ENCODE measurements around the gene TASP1. TPM values are rescaled to one million over a fixed set of nuclear protein-coding genes. Genes with fewer than 3 reads are reported as not detected.

TASP1 gene
- total RNA-seq, 3 donors from 2014 or later (not counting 1 experiment from before 2014, with no cell fraction given) = 15.5 to 22.3 (median 16.3) TPM

GRCh38 chr20:13422637-13423036 lies 216.1 kb downstream of the TASP1 start:
- DNase-seq = no peak
- intact Hi-C loops (cut with micrococcal nuclease) = no loop called here
- H3K27ac ChIP-seq (ENCODE audit: low read length) = no peak overlapping the region

GRCh38 chr20:13420625-13421024 lies 218.1 kb downstream of the TASP1 start:
- intact Hi-C loops (cut with micrococcal nuclease) = no loop called here
- no peak overlapping the region for H3K4me3 ChIP-seq (ENCODE audit: low read length)
- Mint-ChIP-seq H3K36me3 (no peaks in the 10 kb centered on the region), H3K4me1 (peaks cover 0 to 5% of the 10 kb centered on the region in 2 donors), H3K9me3 (no peaks in the 10 kb centered on the region), H3K27me3 (ENCODE audit: low read depth in 2 of 2) (no peaks in the 10 kb centered on the region), H3K27ac (no peak overlapping the region), H3K4me3 (no peak overlapping the region)
- H3K36me3 ChIP-seq (ENCODE audit: control insufficient read depth, insufficient read depth, low read length) = peaks cover 4% of the 10 kb centered on the region
- DNase-seq (no peak), ATAC-seq (no peak)
- no peaks in the 10 kb centered on the region for H3K4me1 ChIP-seq (ENCODE audit: control insufficient read depth, insufficient read depth, low read length)
- no peak overlapping the region for H3K27ac ChIP-seq (ENCODE audit: low read length)
- no peaks in the 10 kb centered on the region for H3K27me3 ChIP-seq (ENCODE audit: control insufficient read depth, insufficient read depth, low read length)
- WGBS (ENCODE audit: insufficient coverage) = 92% methylated on average over 2 of the region's 2 CpGs
- no peaks in the 10 kb centered on the region for H3K9me3 ChIP-seq (ENCODE audit: control insufficient read depth, insufficient read depth, low read length)
- no peak for TF ChIP-seq CTCF (IDR thresholded peaks at IDR 0.05)

More at GRCh38 chr20:13422637-13423036, 216.1 kb downstream of the TASP1 start:
- Histone ChIP-seq H3K36me3 (ENCODE audit: control insufficient read depth, insufficient read depth, low read length) (no peaks in the 10 kb centered on the region), H3K4me1 (ENCODE audit: control insufficient read depth, insufficient read depth, low read length) (no peaks in the 10 kb centered on the region), H3K9me3 (ENCODE audit: control insufficient read depth, insufficient read depth, low read length) (no peaks in the 10 kb centered on the region), H3K27me3 (ENCODE audit: control insufficient read depth, insufficient read depth, low read length) (no peaks in the 10 kb centered on the region), H3K4me3 (ENCODE audit: low read length) (no peak overlapping the region)
- H3K36me3 Mint-ChIP-seq = no peaks in the 10 kb centered on the region
- no peak for TF ChIP-seq CTCF (IDR thresholded peaks at IDR 0.05)
- no peaks in the 10 kb centered on the region for H3K9me3 Mint-ChIP-seq
- H3K4me1 Mint-ChIP-seq = peaks cover 0 to 5% of the 10 kb centered on the region in 2 donors
- WGBS (ENCODE audit: insufficient coverage) = 88% methylated on average over 1 of the region's 1 CpG
- H3K4me3 Mint-ChIP-seq = no peak overlapping the region
- no peak for ATAC-seq
- no peaks in the 10 kb centered on the region for H3K27me3 Mint-ChIP-seq (ENCODE audit: low read depth in 2 of 2)
- H3K27ac Mint-ChIP-seq = no peak overlapping the region

- WGBS (ENCODE audit: insufficient coverage) = 100% methylated on average over 3 of the region's 3 CpGs
- Histone ChIP-seq H3K4me1 (ENCODE audit: control insufficient read depth, insufficient read depth, low read length) (no peaks in the 10 kb centered on the region), H3K36me3 (ENCODE audit: control insufficient read depth, insufficient read depth, low read length) (peaks cover 4% of the 10 kb centered on the region), H3K27me3 (ENCODE audit: control insufficient read depth, insufficient read depth, low read length) (no peaks in the 10 kb centered on the region), H3K9me3 (ENCODE audit: control insufficient read depth, insufficient read depth, low read length) (no peaks in the 10 kb centered on the region), H3K4me3 (ENCODE audit: low read length) (no peak overlapping the region), H3K27ac (ENCODE audit: low read length) (no peak overlapping the region)
- intact Hi-C loops (cut with micrococcal nuclease) = no loop called here
- Mint-ChIP-seq H3K9me3 (no peaks in the 10 kb centered on the region), H3K27me3 (ENCODE audit: low read depth in 2 of 2) (no peaks in the 10 kb centered on the region), H3K4me3 (no peak overlapping the region), H3K27ac (no peak overlapping the region), H3K4me1 (peaks cover 0 to 5% of the 10 kb centered on the region in 2 donors), H3K36me3 (no peaks in the 10 kb centered on the region)
- no peak for TF ChIP-seq CTCF (IDR thresholded peaks at IDR 0.05)
- ATAC-seq (no peak), DNase-seq (no peak)
Observed at GRCh38 chr20:13419477-13419876, 219.3 kb downstream of the TASP1 start.

Data from natural killer cell (primary cell).